Hepatocyte (in vitro differentiated cells): ENCODE measurements around the gene KNCN.

Source experiments
- CTCF ChIP-seq: fragments of 200-600 bp; sonication (generic); IDR thresholded peaks from 2 replicates; pipeline ENCODE4 v1.5.1; 2016; ENCODE audit warnings: antibody characterized with exemption, mild to moderate bottlenecking; ENCODE audit not compliant: poor library complexity
- EZH2phosphoT487 ChIP-seq: fragments of 200-600 bp; sonication (generic); IDR thresholded peaks from one replicate; pipeline ENCODE4 v1.6.1; 2018; ENCODE audit warnings: antibody characterized with exemption, mild to moderate bottlenecking, low read depth, moderate library complexity; ENCODE audit not compliant: unreplicated experiment, severe bottlenecking

GRCh38 chr1:46513536-46513935 lies 37.9 kb downstream of the KNCN start:
- TF ChIP-seq CTCF (no peak), EZH2phosphoT487 (no peak)
